ENCODE results near the gene SH3TC1. TPM values are rescaled to one million over a fixed set of nuclear protein-coding genes. Genes with fewer than 3 reads are reported as not detected.

The SH3TC1 gene
- 2.5 and 7.4 TPM in 2 replicates for total RNA-seq (2014; rRNA removed; shearing (Covaris generic); ENCODE audit: low replicate concordance)

DNA sequence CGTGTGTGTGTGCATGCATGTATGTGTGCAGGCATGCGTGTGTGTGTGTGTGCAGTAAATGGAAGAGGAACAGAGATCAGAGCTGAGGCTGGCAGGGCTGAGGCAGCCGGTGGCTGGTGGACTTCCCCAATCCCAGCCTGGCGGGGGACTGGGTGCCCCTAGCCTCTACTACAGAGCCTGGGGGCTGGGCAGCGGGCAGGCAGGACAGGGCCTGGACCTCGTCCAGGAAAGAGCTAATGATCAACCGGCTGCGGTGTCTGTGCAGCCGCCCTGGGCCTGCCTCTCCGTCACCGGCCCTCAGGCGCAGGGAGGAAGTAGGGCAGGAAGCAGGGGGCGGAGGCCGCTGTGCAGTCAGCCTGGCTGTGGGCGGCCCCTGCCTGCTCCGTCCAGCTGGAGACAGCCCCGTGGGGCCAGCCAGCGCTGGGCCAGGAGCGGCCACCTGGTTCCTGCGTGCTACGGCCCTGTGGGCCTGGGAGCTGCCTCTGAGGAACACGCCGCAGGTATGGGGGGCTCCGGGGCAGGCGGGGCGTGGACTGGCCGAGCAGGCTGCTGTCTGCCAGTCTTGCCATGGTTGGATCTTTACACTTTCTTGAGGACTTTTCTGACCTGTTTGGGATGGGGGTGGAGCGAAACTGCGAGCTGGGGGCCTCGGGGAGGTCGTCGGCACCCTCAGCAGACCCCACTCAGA lies at the start of gene SH3TC1:
TSS of gene SH3TC1 (plus strand) at position 385 of the 688 bp plus-strand sequence. CDS start 5,905 bp downstream, outside the sequence.
- H3K9me3 ChIP-seq: no peaks in the 10 kb centered on the region

DNA sequence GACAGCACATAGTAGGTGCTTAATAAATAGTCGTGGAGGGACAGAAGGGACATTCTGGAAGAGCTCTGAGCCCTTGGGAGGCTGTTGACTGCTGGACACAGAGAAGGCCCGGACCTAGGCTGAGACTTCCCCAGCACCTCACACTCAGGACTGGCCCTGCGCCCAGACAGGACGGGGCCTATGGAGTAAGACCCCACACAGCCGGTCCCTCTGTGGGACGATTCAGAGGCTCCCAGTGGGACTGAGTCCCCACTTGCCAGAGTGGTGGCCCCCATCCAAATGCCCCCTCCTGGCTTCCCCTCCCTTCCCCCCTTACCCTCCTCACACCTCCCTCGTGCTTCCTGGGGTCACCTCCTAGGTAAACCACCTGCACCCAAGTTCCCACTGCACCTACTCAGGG lies 49.4 kb upstream of the SH3TC1 start:
- Histone ChIP-seq H3K4me3 (no peak overlapping the region), H3K36me3 (no peaks in the 10 kb centered on the region), H3K9me3 (no peaks in the 10 kb centered on the region), H3K27me3 (no peaks in the 10 kb centered on the region)
- DNase-seq: no peak

More for the DNA sequence above, at the start of gene SH3TC1:
- Histone ChIP-seq H3K4me3 (peak within 1 kb of the TSS; percentile 45), H3K36me3 (no peaks in the 10 kb centered on the region), H3K27me3 (no peaks in the 10 kb centered on the region)
- peak; percentile 91 for DNase-seq

DNA sequence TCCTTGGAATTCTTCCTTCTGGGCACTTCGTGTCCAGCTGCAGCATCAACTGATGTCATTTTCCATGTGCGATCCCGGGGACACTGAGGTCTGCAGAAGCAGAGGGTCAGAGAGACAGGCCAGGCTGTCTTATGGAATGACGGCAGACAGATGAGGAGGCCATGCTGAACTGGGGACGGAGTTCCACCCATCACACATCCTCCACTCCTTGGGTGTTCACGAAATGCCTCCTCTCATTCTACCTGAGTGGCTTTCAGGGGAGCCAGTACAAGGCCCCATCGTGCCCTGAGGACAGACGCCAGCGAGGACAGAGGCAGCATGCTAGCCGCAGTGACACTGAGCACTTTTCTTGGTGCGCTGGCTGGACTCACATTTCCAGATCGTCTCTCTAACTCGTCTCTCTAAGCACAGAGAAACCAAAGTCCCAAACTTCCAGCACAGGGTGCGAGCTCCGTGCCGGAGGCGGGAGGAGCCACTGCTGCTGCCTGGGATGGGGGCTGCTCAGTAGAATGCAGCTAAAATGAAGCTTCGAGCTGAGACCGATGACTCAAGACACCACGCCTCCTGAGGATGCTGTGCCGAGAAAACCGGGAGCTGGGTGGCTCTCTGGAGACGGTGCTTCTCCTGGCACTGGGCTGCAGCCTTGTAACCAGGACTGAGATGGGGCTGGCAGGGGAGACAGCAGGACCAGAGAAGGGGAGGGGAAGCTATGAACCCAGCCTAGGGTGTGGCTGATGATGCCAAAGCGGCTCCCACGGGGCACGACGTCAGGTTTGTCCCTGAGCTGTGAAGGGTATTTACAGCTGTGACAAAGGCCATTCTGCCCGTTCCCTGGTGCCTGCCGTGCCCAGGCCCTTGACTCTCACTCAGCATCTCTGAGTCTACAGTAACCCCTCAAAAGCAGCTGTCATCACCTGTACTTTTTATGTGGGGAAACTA lies 48.7 kb upstream of the SH3TC1 start:
- H3K4me3 ChIP-seq: no peak overlapping the region
- no peaks in the 10 kb centered on the region for H3K27me3 ChIP-seq
- no peaks in the 10 kb centered on the region for H3K9me3 ChIP-seq
- no peak for DNase-seq
- H3K36me3 ChIP-seq: no peaks in the 10 kb centered on the region

DNA sequence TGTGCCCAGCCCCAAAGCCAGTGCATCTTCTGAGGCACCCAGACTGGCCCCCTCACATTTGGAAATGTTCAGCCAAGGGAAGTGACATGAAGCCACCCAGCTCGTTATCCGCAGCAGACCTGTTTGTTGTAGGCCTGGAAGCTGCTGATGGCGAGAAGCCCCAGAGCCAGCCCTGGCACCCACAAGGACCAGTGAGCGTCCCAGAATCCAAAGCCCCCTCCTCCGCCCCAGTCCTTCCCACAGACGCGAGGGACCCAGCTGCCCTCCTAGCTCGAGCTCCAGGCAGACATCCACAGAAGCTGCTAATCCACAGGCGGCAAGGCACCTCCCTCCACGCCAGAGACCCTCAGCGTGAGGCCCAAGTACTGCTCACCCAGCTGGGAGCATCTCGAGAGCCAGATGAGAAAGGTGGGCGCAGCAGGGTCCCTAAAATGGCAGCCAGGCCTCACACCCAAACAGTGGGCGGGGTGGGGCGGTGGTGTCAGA lies 47.9 kb upstream of the SH3TC1 start:
- H3K9me3 ChIP-seq: no peaks in the 10 kb centered on the region
- H3K36me3 ChIP-seq: no peaks in the 10 kb centered on the region
- H3K27me3 ChIP-seq: no peaks in the 10 kb centered on the region
- no peak for DNase-seq
- no peak overlapping the region for H3K4me3 ChIP-seq

DNA sequence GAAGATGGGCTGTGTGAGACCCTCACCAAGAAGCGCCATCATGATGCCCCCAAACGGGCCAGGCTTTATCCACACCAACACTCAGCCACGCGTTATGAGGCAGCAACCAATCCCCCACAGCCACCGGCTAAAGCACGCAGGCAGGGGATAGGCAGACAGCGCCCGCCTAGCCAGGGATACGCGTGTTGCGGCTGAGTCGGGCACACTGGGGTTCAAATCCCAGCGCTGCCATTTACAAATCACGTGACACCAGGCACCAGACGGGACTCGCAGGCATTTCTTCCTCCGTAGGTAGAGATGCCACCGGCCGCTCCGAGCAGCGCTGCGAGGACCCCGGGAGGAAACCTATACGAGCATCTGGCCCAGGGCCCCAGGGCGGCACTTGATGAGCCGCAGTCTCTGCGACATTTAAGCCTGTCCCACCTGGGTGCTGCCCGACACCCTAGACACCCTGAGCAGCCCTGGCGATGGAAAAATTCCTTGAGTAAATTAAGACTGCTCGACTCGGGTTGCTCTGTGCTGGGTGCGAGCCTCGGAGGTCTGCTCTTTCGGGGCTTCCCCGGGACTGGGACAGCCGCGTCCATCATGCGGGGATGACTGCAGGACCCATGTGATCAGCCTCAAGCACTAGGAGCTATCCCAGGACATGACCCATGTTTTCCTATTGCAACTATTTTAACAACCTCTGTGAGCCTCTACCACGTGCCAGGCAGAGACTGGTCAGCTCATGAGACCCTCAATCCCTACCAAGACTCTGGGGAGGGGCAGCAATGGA lies 46.8 kb upstream of the SH3TC1 start:
- DNase-seq: no peak
- Histone ChIP-seq H3K4me3 (no peak overlapping the region), H3K9me3 (no peaks in the 10 kb centered on the region), H3K27me3 (no peaks in the 10 kb centered on the region), H3K36me3 (no peaks in the 10 kb centered on the region)

DNA sequence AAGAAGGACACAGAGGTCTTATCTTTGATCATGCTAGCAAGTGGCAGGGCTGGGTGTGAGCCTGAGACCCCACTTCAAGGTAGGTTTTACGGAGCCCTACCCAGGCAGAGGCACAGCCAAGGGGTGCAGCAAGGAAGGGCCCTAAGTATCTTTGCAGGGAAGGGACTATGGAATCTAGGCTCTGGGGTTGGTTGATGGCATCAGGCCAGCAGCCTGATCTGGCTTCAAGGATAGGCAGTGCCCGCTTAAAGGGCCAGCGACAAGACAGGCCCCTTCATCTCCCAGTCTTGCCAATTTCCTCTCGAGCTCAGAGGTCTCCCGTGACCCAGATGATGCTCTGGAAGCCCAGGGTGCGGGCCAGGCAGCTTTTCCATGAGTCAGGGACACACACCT lies 46.2 kb upstream of the SH3TC1 start:
- Histone ChIP-seq H3K4me3 (no peak overlapping the region), H3K36me3 (no peaks in the 10 kb centered on the region), H3K27me3 (peaks cover 1% of the 10 kb centered on the region), H3K9me3 (no peaks in the 10 kb centered on the region)
- DNase-seq: no peak

DNA sequence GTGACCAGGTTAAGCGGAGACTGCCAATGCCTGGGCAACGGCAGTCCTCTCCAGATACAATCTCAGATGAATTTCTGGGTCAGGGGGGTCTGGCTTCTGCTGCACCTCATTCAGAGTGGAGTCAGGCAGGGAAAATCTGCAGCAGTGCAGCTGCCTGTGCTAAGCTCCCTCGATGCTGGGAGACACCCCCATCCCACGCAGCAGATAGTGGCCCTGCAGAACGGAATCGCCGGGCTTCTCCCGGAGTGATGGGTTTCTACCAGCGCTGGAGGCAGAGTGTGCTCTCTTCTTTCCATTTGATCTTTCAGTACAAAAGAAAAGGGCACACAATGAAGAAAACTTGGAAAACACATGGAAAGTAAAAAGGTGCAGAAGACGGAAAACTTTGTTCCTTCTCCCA lies 45.6 kb upstream of the SH3TC1 start:
- no peaks in the 10 kb centered on the region for H3K36me3 ChIP-seq
- DNase-seq: no peak
- peaks cover 5% of the 10 kb centered on the region for H3K27me3 ChIP-seq
- no peak overlapping the region for H3K4me3 ChIP-seq
- no peaks in the 10 kb centered on the region for H3K9me3 ChIP-seq

DNA sequence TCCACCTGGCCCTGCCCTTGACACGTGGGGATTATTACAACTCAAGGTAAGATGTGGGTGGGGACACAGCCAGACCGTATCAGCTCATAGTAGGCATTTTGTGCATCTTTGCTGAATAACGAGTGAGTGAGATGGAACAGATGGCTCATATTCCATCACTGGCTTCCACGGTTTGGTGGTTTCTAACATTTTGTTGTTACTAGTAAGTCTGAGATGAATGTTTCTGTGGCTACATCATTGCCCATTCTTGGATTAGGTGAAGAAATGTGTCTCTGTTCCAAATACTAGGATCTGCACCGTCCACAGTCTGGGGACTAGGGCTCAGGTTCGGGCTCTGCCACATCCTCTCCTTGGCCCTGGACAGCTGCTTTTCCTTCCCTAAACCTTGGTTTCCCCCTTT lies 44.0 kb upstream of the SH3TC1 start:
- no peak for DNase-seq
- Histone ChIP-seq H3K4me3 (no peak overlapping the region), H3K27me3 (peaks cover 5% of the 10 kb centered on the region), H3K9me3 (no peaks in the 10 kb centered on the region), H3K36me3 (no peaks in the 10 kb centered on the region)

DNA sequence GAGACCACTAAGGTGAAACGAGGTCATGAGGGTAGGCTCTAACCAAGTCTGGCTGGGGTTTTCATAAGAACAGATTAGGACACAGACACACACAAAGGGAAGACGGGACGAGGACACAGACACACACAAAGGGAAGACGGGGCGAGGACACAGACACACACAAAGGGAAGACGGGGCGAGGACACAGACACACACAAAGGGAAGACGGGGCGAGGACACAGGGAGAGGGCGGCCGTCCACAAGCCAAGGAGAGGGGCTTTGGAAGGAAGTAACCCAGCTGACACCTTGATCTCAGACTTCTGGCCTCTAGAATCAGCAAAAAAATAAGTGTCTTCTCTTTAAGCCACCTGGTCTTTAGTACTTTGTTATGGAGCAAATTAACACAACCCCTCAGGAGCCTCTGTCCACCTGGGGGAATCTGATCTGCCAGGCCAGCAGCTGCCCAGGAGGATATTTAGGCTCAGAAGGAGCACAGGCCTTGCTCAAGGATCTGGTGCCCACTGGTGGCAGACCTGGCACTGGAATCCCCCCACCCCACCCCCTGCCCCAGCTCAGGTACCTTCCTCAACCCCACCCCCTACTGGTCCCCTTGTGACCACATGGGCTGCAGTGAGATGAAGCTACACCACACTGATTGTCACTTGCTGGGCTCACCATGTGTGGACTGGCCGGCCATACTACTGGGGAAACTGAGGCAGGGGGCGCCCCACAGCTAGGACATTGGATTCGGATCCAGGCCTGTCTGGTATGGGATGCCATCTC lies 43.2 kb upstream of the SH3TC1 start:
- Histone ChIP-seq H3K27me3 (peaks cover 5% of the 10 kb centered on the region), H3K36me3 (no peaks in the 10 kb centered on the region), H3K9me3 (no peaks in the 10 kb centered on the region), H3K4me3 (no peak overlapping the region)
- no peak for DNase-seq

DNA sequence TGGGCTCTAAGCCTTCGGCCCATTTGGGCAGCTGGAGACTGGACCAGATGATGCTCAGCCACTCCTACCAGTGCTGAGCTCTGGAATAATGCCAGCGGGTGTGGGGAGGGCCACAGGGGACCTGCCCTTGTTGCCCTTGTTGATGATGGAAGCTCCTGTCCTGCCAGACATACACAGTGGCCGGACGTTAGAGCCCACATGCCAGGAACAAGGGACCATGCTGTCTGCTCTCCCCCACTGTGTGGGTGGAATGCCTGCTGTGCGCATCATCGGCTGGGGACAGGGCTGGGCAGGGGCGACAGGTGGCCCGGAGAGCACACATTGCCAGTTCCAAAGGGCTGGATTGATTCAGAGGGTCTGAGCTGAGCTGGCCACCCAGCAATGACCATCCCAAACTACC lies 42.5 kb upstream of the SH3TC1 start:
- peaks cover 5% of the 10 kb centered on the region for H3K27me3 ChIP-seq
- no peaks in the 10 kb centered on the region for H3K36me3 ChIP-seq
- no peak for DNase-seq
- H3K4me3 ChIP-seq: no peak overlapping the region
- H3K9me3 ChIP-seq: no peaks in the 10 kb centered on the region

DNA sequence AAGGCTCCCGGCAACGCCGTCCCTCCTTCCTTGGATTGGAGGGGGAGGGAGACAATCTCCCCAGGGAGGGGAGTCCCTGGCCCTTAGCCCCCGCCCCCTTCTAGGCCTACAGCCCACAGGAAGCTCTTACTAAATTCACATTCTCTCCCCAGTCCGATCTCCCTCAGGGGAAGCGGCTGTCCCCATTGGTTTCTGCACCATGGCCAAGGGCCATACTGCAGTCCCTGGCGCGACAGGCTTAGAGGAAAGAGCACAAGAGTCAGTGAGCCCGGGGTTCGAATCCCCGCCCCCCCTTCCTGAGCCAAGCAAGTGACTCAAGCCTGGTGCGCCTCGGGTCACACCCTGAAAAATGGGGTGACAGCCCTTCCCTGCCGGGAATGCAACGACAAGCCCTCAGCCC lies 41.6 kb upstream of the SH3TC1 start:
- Histone ChIP-seq H3K9me3 (no peaks in the 10 kb centered on the region), H3K36me3 (no peaks in the 10 kb centered on the region), H3K4me3 (no peak overlapping the region), H3K27me3 (peaks cover 5% of the 10 kb centered on the region)
- DNase-seq: no peak

DNA sequence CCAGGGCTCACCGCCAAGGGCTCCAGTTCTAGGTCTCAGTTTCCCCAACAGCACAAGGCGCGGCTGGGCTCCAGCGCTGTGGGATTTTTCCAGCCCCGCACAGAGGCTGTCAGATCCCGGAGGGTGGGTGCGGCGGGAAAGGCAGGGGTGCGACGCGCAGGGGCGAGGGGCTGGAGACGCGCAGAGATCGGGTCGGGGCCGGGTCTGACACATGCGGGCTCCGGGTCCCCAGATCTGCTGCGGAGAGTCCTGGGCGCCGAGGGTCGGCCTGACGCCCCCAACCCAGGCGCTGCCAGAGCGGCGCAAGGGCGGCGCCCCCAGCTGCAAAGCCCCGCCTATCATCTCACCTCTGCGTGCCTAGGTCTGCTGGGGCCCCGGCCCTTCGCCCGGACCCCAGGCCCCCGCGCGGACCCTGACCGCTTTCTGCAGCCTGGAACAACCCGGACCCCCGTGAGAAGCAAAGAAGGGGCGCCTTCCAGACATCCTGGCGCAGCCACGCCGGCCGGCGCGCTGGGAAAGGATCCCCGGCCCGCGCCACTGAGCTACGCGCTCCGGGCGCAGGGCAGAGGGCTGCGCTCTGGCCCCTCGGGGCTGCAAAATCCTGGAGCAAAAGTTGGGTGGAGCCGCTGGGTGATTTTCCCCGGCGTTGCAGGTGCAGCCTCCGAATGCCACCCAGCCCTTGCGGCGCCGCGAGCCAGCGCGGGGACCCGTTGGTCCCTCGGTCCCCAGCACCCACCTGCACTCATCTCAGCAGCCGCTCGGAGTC lies 41.0 kb upstream of the SH3TC1 start:
- H3K4me3 ChIP-seq: peak overlapping the region; percentile 46
- no peak for DNase-seq
- no peaks in the 10 kb centered on the region for H3K9me3 ChIP-seq
- no peaks in the 10 kb centered on the region for H3K36me3 ChIP-seq
- peaks cover 5% of the 10 kb centered on the region for H3K27me3 ChIP-seq

DNA sequence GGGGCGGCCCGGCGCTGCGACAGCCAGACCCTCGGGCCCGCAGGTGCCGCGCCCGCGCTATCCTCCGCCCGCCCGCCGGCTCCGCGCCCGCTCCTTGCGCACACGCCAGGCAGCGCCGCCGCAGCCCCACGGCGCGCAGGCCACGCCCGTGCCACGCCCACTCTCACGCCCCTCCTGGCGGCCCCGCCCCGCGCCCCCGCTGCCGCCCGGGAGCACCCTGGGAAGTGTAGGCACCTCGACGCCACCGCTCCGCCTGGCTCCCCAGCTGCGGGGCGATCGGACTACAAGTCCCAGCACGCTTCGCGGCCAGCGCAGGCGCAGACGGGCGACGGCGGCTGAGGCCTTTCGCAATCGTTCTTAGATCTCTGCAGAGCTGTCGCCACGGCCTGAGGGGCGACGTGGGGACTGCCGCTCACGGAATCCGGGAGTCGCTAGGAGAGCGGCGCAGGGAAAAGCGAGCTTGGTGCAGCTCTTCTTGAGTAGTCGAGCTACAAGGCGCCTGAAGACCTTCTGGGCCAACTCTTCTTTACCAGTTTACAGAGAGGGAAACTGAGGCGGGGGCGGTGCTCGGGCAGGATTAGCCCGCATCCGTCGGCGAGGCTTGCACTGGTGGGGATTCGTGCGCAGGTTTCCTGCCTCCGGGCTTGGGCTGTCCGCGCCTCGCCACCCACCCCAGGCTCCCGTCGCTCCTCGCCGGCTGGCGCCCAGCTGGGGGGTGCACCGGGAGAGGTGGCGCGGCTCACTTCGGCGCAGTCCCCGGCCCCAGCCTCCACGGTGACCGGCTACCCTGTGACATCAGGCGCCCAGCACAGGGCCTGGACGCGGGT lies 40.2 kb upstream of the SH3TC1 start, which contains the start of gene ABLIM2:
TSS of gene ABLIM2 (minus strand) at position 104 of the 827 bp plus-strand sequence. CDS start 124 bp downstream, outside the sequence.
- peak within 1 kb of the TSS; percentile 61 for H3K4me3 ChIP-seq
- no peaks in the 10 kb centered on the region for H3K9me3 ChIP-seq
- H3K27me3 ChIP-seq: peaks cover 5% of the 10 kb centered on the region
- no peaks in the 10 kb centered on the region for H3K36me3 ChIP-seq
- peak; percentile 93 for DNase-seq

DNA sequence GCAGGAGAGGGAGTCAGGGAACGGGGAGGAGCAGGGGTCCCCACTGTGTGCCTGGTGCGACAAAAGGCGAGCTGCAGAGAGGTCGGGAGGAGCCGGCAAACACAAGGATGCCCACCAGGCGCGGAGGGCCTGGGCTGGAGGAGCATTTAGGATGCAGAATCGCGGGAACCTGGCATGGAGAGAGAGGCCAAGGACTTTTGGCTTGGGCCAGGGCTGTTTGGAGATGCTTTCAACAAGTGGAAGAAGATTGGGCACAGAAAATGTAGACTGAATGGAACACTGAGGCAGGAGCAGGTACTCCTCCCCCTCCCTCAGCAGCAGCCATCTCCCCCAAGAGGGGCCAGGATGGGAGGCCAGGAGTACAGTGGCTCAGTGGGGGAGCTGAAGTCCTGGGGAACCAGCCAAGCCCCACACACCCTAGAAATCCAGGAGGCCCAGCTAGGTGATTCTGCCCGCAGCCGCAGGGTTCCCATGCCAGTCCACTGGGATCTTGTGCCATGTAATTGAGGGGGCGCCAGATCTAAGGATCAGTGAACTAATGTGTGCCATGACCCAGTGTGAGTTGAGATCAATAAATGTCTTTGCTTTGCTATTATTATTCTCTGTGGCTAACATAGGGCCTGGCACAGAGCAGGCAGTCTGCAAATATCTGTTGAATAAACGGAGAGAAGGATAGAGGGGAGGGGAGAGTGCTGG lies 39.4 kb upstream of the SH3TC1 start:
- Histone ChIP-seq H3K9me3 (no peaks in the 10 kb centered on the region), H3K36me3 (no peaks in the 10 kb centered on the region), H3K27me3 (peaks cover 5% of the 10 kb centered on the region), H3K4me3 (peak overlapping the region; percentile 61)
- no peak for DNase-seq

All from MG63 (cell line).